NB4 (cell line): ENCODE measurements around the gene UNC5C.

Experiments
- CTCF ChIP-seq: IDR thresholded peaks from one replicate; pipeline ENCODE4 v1.5.1; 2012; ENCODE audit warnings: low read depth, low read length
- MAX ChIP-seq: IDR thresholded peaks from 2 replicates; pipeline ENCODE4 v1.6.1; 2011; ENCODE audit warnings: low read depth, low read length
- MYC ChIP-seq: IDR thresholded peaks from 2 replicates; pipeline ENCODE4 v1.6.1; 2011; ENCODE audit warnings: low read depth, low read length
- POLR2A ChIP-seq: IDR thresholded peaks from 2 replicates; pipeline ENCODE4 v1.6.1; 2011; ENCODE audit warnings: mild to moderate bottlenecking; ENCODE audit not compliant: insufficient read length; ENCODE audit errors: extremely low read depth

GRCh38 chr4:95409127-95409526, 139.6 kb downstream of the UNC5C start:
- TF ChIP-seq POLR2A: no peak
- no peak for TF ChIP-seq CTCF
- TF ChIP-seq MYC: no peak
- TF ChIP-seq MAX: no peak
